HCT116 (cell line): Measurements from ENCODE around the gene HACD3. TPM values are rescaled to one million over a fixed set of nuclear protein-coding genes. Genes with fewer than 3 reads are reported as not detected.

Source experiments
- ATAC-seq: fragments of 200-7000 bp; cut with Tn5 transposase; 2 replicates; pipeline ENCODE4 v1.9.1; 2020; ENCODE audit warnings: mild to moderate bottlenecking, moderate library complexity
- BruUV-seq: library from RNA; stranded (reverse); fragments of 400-500 nt; replicated peaks from 2 replicates; lab custom pipeline; 2021; lab: Mats Ljungman, UMichigan
- CTCF ChIA-PET: fragments of 300-600 bp; sonication (Branson Sonifier 250); formaldehyde crosslinking; loops from one replicate; lab custom pipeline; 2021; ENCODE audit warnings: antibody characterized with exemption; lab: Charles Lee
- POLR2A ChIA-PET: fragments of 300-600, 350-600 bp; sonication (Branson Sonifier 250); formaldehyde crosslinking; loops from one replicate; lab custom pipeline; 2021; ENCODE audit warnings: antibody characterized with exemption; lab: Charles Lee
- RAD21 ChIA-PET, 2 experiments: fragments of 300-600 bp; sonication (Branson Sonifier 250); formaldehyde crosslinking; loops; one replicate each; lab custom pipeline; 2023; ENCODE audit warnings: low total read pairs in 2 of 2; ENCODE audit not compliant: uncharacterized antibody in 2 of 2, unreplicated experiment in 2 of 2, low non-redundant PET in 1 of 2; lab: Charles Lee
- DNase-seq: peaks from one replicate; pipeline ENCODE4 v3.0.0-alpha.2; 2010; ENCODE audit warnings: low read depth, low spot score
- H2AFZ ChIP-seq: fragments of 200-600 bp; shearing (Covaris generic), sonication (generic); 2 replicates; pipeline ENCODE4 v1.6.1; 2017; ENCODE audit warnings: low read depth, mixed run types, mixed read lengths, antibody characterized with exemption, low read length; ENCODE audit not compliant: poor library complexity, severe bottlenecking
- H3K27ac ChIP-seq: 2 replicates; pipeline ENCODE4 v1.5.1; 2012; ENCODE audit warnings: low read depth, low read length
- H3K27me3 ChIP-seq: fragments of 200-600 bp; sonication (generic); 2 replicates; pipeline ENCODE4 v1.6.1; 2016; ENCODE audit warnings: mixed run types, low read length, mixed read lengths; ENCODE audit not compliant: insufficient read depth
- H3K36me3 ChIP-seq, 2 experiments: fragments of 200-500 bp in 1 of 2; fragments of 200-600 bp in 1 of 2; sonication (Bioruptor generic) in 1 of 2; sonication (generic) in 1 of 2; 2 replicates each; pipeline versions ENCODE4 v1.5.1 to v1.6.1; 2014 to 2016; ENCODE audit warnings: low read length in 2 of 2, inconsistent platforms in 1 of 2, mixed read lengths in 1 of 2, mixed run types in 1 of 2; ENCODE audit not compliant: insufficient read depth in 2 of 2, control insufficient read depth in 1 of 2
- H3K4me1 ChIP-seq, 2 experiments: fragments of 200-600 bp in 1 of 2; sonication (generic) in 1 of 2; 2 replicates each; pipeline versions ENCODE4 v1.5.1 to v1.6.1; 2012 to 2017; ENCODE audit warnings: low read length in 2 of 2, inconsistent platforms in 1 of 2, mild to moderate bottlenecking in 1 of 2, mixed read lengths in 1 of 2, mixed run types in 1 of 2, moderate library complexity in 1 of 2; ENCODE audit not compliant: insufficient read depth in 2 of 2, control insufficient read depth in 1 of 2
- H3K4me2 ChIP-seq: fragments of 200-600 bp; sonication (generic); 2 replicates; pipeline ENCODE4 v1.6.1; 2017; ENCODE audit warnings: mixed run types, low read length, mixed read lengths
- H3K4me3 ChIP-seq, 2 experiments: fragments of 200-600 bp in 1 of 2; sonication (generic) in 1 of 2; replicated peaks in 1 of 2; 2 replicates each; pipeline ENCODE4 v1.5.1; 2011 to 2016; ENCODE audit warnings: low read length in 2 of 2, control low read depth in 1 of 2, low read depth in 1 of 2, mild to moderate bottlenecking in 1 of 2, mixed read lengths in 1 of 2, mixed run types in 1 of 2
- H3K79me2 ChIP-seq: fragments of 200-600 bp; sonication (generic); 2 replicates; pipeline ENCODE4 v1.6.1; 2017; ENCODE audit warnings: mild to moderate bottlenecking, mixed run types, low read length, moderate library complexity, mixed read lengths; ENCODE audit not compliant: insufficient read depth
- H3K9ac ChIP-seq: fragments of 200-600 bp; sonication (generic); 2 replicates; pipeline ENCODE4 v1.6.1; 2016; ENCODE audit warnings: low read length, mixed read lengths
- H3K9me2 ChIP-seq: fragments of 200-600 bp; sonication (generic), shearing (Covaris generic); 2 replicates; pipeline ENCODE4 v1.6.1; 2017; ENCODE audit warnings: mixed run types, mild to moderate bottlenecking, moderate library complexity; ENCODE audit not compliant: insufficient read depth
- H3K9me3 ChIP-seq, 2 experiments: fragments of 200-500 bp in 1 of 2; fragments of 200-600 bp in 1 of 2; sonication (Bioruptor generic) in 1 of 2; sonication (generic) in 1 of 2; 2 replicates each; pipeline ENCODE4 v1.6.1; 2014 to 2017; ENCODE audit warnings: low read length in 2 of 2, mixed read lengths in 2 of 2, inconsistent platforms in 1 of 2, low read depth in 1 of 2, mild to moderate bottlenecking in 1 of 2, mixed run types in 1 of 2, moderate library complexity in 1 of 2; ENCODE audit not compliant: control insufficient read depth in 1 of 2, insufficient read depth in 1 of 2
- H4K20me1 ChIP-seq: fragments of 200-600 bp; sonication (generic), shearing (Covaris generic); 2 replicates; pipeline ENCODE4 v1.6.1; 2017; ENCODE audit warnings: mixed run types, mild to moderate bottlenecking, moderate library complexity; ENCODE audit not compliant: insufficient read depth
- CBX3 ChIP-seq: IDR thresholded peaks from 2 replicates; pipeline ENCODE4 v1.6.1; 2012; ENCODE audit warnings: low read depth
- CEBPB ChIP-seq: IDR thresholded peaks from 2 replicates; pipeline ENCODE4 v1.6.1; 2012; ENCODE audit warnings: low read depth
- CTCF ChIP-seq, 3 experiments: fragments of 200-600 bp in 1 of 3; sonication (generic) in 1 of 3; IDR thresholded peaks in 2 of 3; conservative IDR thresholded peaks in 1 of 3; 2 replicates each; pipeline ENCODE4 v1.5.1; 2012 to 2017; ENCODE audit warnings: low read depth in 2 of 3, low read length in 2 of 3, antibody characterized with exemption in 1 of 3, borderline replicate concordance in 1 of 3, control low read depth in 1 of 3, mild to moderate bottlenecking in 1 of 3, mixed read lengths in 1 of 3, mixed run types in 1 of 3, moderate library complexity in 1 of 3; ENCODE audit not compliant: insufficient read depth in 1 of 3
- EZH2 ChIP-seq: fragments of 200-600 bp; sonication (generic); IDR thresholded peaks from 2 replicates; pipeline ENCODE4 v1.6.1; 2017; ENCODE audit warnings: antibody characterized with exemption, mixed run types
- EZH2phosphoT487 ChIP-seq: fragments of 200-600 bp; IDR thresholded peaks from 2 replicates; pipeline ENCODE4 v1.6.1; 2018; ENCODE audit warnings: antibody characterized with exemption, borderline replicate concordance
- POLR2A ChIP-seq: IDR thresholded peaks from 2 replicates; pipeline ENCODE4 v1.7.0; 2011; ENCODE audit warnings: borderline replicate concordance; ENCODE audit not compliant: insufficient read depth, insufficient read length; ENCODE audit errors: extremely low read depth
- SIN3A ChIP-seq: IDR thresholded peaks from 2 replicates; pipeline ENCODE4 v1.6.1; 2012; ENCODE audit warnings: low read depth
- SP1 ChIP-seq: IDR thresholded peaks from 2 replicates; pipeline ENCODE4 v1.6.1; 2012; ENCODE audit warnings: low read depth
- SRF ChIP-seq: IDR thresholded peaks from 2 replicates; pipeline ENCODE4 v1.6.1; 2012; ENCODE audit warnings: low read depth
- YY1 ChIP-seq: IDR thresholded peaks from 2 replicates; pipeline ENCODE4 v1.6.1; 2011; ENCODE audit warnings: low read length, low read depth, moderate library complexity, mild to moderate bottlenecking; ENCODE audit not compliant: insufficient replicate concordance; ENCODE audit errors: extremely low read depth
- ZBTB33 ChIP-seq: IDR thresholded peaks from 2 replicates; pipeline ENCODE4 v1.6.1; 2011; ENCODE audit warnings: mild to moderate bottlenecking, low read length, moderate library complexity; ENCODE audit not compliant: insufficient replicate concordance; ENCODE audit errors: extremely low read depth
- ZFX ChIP-seq: fragments of 450-650 bp; IDR thresholded peaks from 2 replicates; pipeline ENCODE4 v1.6.1; 2017
- intact Hi-C: fragments of 100-400 bp; cut with micrococcal nuclease; formaldehyde crosslinking; loops from 2 replicates; pipeline ENCODE4 v1.10.0; 2022
- total RNA-seq: library from RNA; stranded (reverse); gene quantifications from one replicate; pipeline ENCODE4 v1.2.1, GENCODE V29; 2021; ENCODE audit not compliant: unreplicated experiment
- TF ChIP-seq, protein P1 (sequence below): IDR thresholded peaks from 2 replicates; pipeline ENCODE4 v1.6.1; 2012
- TF ChIP-seq, protein P2 (sequence below): IDR thresholded peaks from 2 replicates; pipeline ENCODE4 v1.6.1; 2012

Gene HACD3
- total RNA-seq, 1 experiment from 2014 or later: 57.5 TPM

GRCh38 chr15:65599677-65600076 is 69.4 kb downstream of the HACD3 start:
- H3K27me3 ChIP-seq: no peaks in the 10 kb centered on the region
- ChIA-PET POLR2A (interaction anchor here (1.2 kb wide), 1 partner anchor 7 kb away, joined by 4 read pairs; no protein-coding TSS in a partner anchor), RAD21 (no interaction called here), CTCF (no interaction called here)
- H3K9ac ChIP-seq: no peak overlapping the region
- no peaks in the 10 kb centered on the region for H4K20me1 ChIP-seq
- no peak for DNase-seq
- H3K4me1 ChIP-seq: no peaks in the 10 kb centered on the region
- no peaks in the 10 kb centered on the region for H3K79me2 ChIP-seq
- H3K9me3 ChIP-seq: no peaks in the 10 kb centered on the region
- intact Hi-C loops: loop anchor here (5.0 kb wide), 1 partner anchor 238 kb away; no protein-coding TSS in a partner anchor
- no peak overlapping the region for H3K27ac ChIP-seq
- H3K9me2 ChIP-seq: no peaks in the 10 kb centered on the region
- TF ChIP-seq CBX3 (no peak), ZBTB33 (no peak), EZH2 (no peak), SP1 (no peak), ZFX (no peak), SIN3A (no peak), CEBPB (no peak), SRF (no peak), EZH2phosphoT487 (no peak), POLR2A (no peak), YY1 (no peak), CTCF (IDR thresholded peaks at IDR 0.05 in 2 of 3, conservative IDR thresholded peaks at IDR 0.05 in 1 of 3; ENCODE audit: borderline replicate concordance in 1 of 3, insufficient read depth in 1 of 3, low read depth in 2 of 3, low read length in 2 of 3) (no peak)
- TF ChIP-seq, protein P1, sequence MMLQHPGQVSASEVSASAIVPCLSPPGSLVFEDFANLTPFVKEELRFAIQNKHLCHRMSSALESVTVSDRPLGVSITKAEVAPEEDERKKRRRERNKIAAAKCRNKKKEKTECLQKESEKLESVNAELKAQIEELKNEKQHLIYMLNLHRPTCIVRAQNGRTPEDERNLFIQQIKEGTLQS: no peak
- TF ChIP-seq, protein P2, sequence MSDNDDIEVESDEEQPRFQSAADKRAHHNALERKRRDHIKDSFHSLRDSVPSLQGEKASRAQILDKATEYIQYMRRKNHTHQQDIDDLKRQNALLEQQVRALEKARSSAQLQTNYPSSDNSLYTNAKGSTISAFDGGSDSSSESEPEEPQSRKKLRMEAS: no peak
- TF ChIP-seq, all 23 proteins: peak for 0
- Histone ChIP-seq H3K4me2 (no peak overlapping the region), H3K4me3 (no peak overlapping the region), H3K36me3 (peaks cover 11 to 41% of the 10 kb centered on the region in 2 experiments), H2AFZ (no peak overlapping the region)
- ATAC-seq: no peak
- no TSS peak for BruUV-seq
